DND-41 (cell line): ENCODE measurements around the gene CTSG.
"Not testable (repeated sequence)": the region's sequence is repeated elsewhere in the genome, so short reads cannot be mapped to it uniquely, and the experiment has no call there.

Experiments
- ATAC-seq: fragments of 200-7000 bp; cut with Tn5 transposase; 3 replicates; pipeline ENCODE4 v1.9.1; 2021; ENCODE audit warnings: low read depth; ENCODE audit not compliant: insufficient read depth
- DNase-seq: peaks from one replicate; pipeline ENCODE4 v3.0.0-alpha.2; 2020
- H2AFZ ChIP-seq: 2 replicates; pipeline ENCODE4 v1.6.0; 2012; ENCODE audit warnings: low read depth, low read length
- H3K27ac ChIP-seq: 2 replicates; pipeline ENCODE4 v1.5.1; 2012; ENCODE audit warnings: low read length, inconsistent platforms
- H3K27me3 ChIP-seq: fragments of 200-600 bp; sonication (generic); 2 replicates; pipeline ENCODE4 v1.6.0; 2012; ENCODE audit warnings: low read length, mild to moderate bottlenecking, inconsistent platforms; ENCODE audit not compliant: insufficient read depth, poor library complexity
- H3K36me3 ChIP-seq: 2 replicates; pipeline ENCODE4 v1.5.1; 2012; ENCODE audit warnings: low read length, inconsistent platforms; ENCODE audit not compliant: insufficient read depth
- H3K4me1 ChIP-seq: 2 replicates; pipeline ENCODE4 v1.5.1; 2012; ENCODE audit warnings: mild to moderate bottlenecking, low read length; ENCODE audit not compliant: insufficient read depth
- H3K4me2 ChIP-seq: 2 replicates; pipeline ENCODE4 v1.6.0; 2012; ENCODE audit warnings: mild to moderate bottlenecking, moderate library complexity, low read length, inconsistent platforms; ENCODE audit not compliant: insufficient read depth
- H3K4me3 ChIP-seq, 2 experiments: fragments of 200-600 bp in 1 of 2; shearing (Covaris generic) in 1 of 2; 2 replicates each; pipeline ENCODE4 v1.5.1; 2012 to 2016; ENCODE audit warnings: inconsistent platforms in 2 of 2, low read length in 2 of 2, mild to moderate bottlenecking in 2 of 2, low read depth in 1 of 2, moderate library complexity in 1 of 2
- H3K79me2 ChIP-seq: 2 replicates; pipeline ENCODE4 v1.6.0; 2012; ENCODE audit warnings: low read length, inconsistent platforms; ENCODE audit not compliant: insufficient read depth
- H3K9ac ChIP-seq: 2 replicates; pipeline ENCODE4 v1.6.0; 2012; ENCODE audit warnings: low read depth, mild to moderate bottlenecking, inconsistent platforms, low read length, moderate library complexity
- H3K9me3 ChIP-seq: 2 replicates; pipeline ENCODE4 v1.5.1; 2012; ENCODE audit warnings: low read length, moderate library complexity, mild to moderate bottlenecking, inconsistent platforms; ENCODE audit not compliant: insufficient read depth, severe bottlenecking
- H4K20me1 ChIP-seq: 2 replicates; pipeline ENCODE4 v1.6.0; 2012; ENCODE audit warnings: low read length; ENCODE audit not compliant: insufficient read depth
- EZH2 ChIP-seq: IDR thresholded peaks from 3 replicates; pipeline ENCODE4 v1.6.1; 2012; ENCODE audit warnings: borderline replicate concordance, low read depth, mild to moderate bottlenecking, moderate library complexity, low read length, inconsistent platforms; ENCODE audit not compliant: severe bottlenecking
- TF ChIP-seq, protein P1 (sequence below): IDR thresholded peaks from 2 replicates; pipeline ENCODE4 v1.5.1; 2012; ENCODE audit warnings: borderline replicate concordance, low read length, moderate library complexity, mild to moderate bottlenecking; ENCODE audit not compliant: poor library complexity, severe bottlenecking; ENCODE audit errors: extremely low read depth

CTSG gene

DNA sequence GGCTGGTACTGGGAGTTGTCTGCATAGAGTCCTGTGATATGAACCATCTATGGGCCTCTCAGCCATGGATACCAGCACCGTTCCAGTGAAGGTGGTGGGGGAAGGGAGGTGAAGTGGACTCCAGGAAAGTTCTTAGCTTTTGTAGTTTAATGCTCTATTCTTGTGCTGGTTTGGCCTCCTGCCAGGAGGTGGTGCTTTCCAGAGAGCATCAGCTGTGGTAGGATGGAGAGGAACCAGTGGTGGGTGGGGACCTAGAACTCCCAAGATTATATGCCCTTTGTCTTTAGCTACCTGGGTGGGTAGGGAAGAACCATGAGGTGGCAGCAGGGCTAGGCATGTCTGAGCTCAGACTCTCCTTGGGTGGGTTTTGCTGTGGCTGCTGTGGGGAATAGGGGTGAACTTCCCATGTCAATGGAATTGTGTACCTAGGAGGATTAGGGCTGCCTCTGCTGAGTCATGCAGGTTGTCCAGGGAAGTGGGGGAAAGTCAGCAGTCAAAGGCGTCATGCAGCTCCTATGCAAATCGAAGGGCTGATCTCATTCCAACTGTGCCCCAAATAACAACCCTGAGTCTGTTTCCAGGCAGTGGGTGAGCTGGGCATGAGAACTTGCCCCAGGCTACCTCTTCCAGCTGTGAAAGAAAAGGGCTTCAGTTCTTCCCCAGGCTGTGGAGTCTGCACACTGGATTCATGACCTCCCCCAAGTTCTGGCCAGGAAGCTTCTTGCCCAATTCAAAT lies 19.2 kb upstream of the CTSG start:
- Histone ChIP-seq H2AFZ (no peak overlapping the region), H3K27ac (no peak overlapping the region), H3K9me3 (peaks cover 3% of the 10 kb centered on the region), H4K20me1 (no peaks in the 10 kb centered on the region), H3K4me2 (no peak overlapping the region), H3K9ac (no peak overlapping the region), H3K4me1 (no peaks in the 10 kb centered on the region), H3K36me3 (no peaks in the 10 kb centered on the region), H3K4me3 (no peak overlapping the region), H3K79me2 (no peaks in the 10 kb centered on the region), H3K27me3 (no peaks in the 10 kb centered on the region)
- TF ChIP-seq, protein P1, sequence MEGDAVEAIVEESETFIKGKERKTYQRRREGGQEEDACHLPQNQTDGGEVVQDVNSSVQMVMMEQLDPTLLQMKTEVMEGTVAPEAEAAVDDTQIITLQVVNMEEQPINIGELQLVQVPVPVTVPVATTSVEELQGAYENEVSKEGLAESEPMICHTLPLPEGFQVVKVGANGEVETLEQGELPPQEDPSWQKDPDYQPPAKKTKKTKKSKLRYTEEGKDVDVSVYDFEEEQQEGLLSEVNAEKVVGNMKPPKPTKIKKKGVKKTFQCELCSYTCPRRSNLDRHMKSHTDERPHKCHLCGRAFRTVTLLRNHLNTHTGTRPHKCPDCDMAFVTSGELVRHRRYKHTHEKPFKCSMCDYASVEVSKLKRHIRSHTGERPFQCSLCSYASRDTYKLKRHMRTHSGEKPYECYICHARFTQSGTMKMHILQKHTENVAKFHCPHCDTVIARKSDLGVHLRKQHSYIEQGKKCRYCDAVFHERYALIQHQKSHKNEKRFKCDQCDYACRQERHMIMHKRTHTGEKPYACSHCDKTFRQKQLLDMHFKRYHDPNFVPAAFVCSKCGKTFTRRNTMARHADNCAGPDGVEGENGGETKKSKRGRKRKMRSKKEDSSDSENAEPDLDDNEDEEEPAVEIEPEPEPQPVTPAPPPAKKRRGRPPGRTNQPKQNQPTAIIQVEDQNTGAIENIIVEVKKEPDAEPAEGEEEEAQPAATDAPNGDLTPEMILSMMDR: no peak
- TF ChIP-seq EZH2: no peak
- DNase-seq: no peak
- ATAC-seq: no peak

DNA sequence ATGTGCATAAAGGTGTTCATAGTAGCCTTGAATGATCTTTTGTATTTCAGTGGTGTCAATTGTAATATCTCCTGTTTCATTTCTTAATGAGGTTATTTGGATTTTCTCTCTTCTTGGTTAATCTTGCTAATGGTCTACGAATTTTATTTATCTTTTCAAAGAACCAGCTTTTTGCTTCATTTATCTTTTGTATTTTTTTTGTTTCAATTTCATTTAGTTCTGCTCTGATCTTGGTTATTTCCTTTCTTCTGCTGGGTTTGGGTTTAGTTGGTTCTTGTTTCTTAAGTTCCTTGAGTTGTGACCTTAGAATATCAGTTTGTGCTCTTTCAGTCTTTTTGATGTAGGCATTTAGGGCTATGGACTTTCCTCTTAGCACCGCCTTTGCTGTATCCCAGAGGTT lies 15.0 kb upstream of the CTSG start:
- not testable (repeated sequence) for ATAC-seq, H3K4me3 ChIP-seq, H2AFZ ChIP-seq, H3K4me1 ChIP-seq, DNase-seq, H3K79me2 ChIP-seq, H4K20me1 ChIP-seq, H3K9ac ChIP-seq, H3K27ac ChIP-seq, H3K27me3 ChIP-seq, H3K9me3 ChIP-seq, H3K36me3 ChIP-seq, H3K4me2 ChIP-seq

DNA sequence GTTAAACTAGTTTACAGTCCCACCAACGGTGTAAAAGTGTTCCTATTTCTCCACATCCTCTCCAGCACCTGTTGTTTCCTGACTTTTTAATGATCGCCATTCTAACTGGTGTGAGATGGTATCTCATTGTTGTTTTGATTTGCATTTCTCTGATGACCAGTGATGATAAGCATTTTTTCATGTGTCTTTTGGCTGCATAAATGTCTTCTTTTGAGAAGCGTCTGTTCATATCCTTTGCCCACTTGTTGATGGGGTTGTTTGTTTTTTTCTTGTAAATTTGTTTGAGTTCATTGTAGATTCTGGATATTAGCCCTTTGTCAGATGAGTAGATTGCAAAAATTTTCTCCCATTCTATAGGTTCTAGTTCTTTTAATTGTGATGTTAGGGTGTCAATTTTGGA lies 8.4 kb upstream of the CTSG start:
- H3K4me1 ChIP-seq, H3K9ac ChIP-seq, H3K4me3 ChIP-seq, H3K79me2 ChIP-seq, H3K36me3 ChIP-seq, H3K9me3 ChIP-seq, H3K4me2 ChIP-seq, H3K27ac ChIP-seq, DNase-seq, H4K20me1 ChIP-seq, ATAC-seq, H2AFZ ChIP-seq, H3K27me3 ChIP-seq: not testable (repeated sequence)

DNA sequence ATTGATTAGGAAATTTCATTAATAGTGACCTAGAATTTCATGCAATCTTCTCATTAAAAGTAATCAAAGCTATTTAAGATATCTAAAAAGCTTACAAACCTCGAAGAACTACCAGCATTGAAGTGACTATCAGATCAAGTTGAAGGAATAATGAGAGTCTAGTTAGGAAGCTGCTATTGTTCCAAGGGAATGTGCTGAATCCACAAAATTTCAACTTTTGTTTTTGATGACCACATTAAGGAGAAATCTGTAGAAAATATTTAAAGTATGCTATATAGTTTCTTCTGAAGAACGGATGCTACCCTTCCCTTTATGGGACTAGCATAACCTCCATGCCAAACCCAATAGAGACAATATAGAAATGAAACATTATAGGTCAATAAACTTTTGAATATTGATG lies 2.5 kb upstream of the CTSG start:
- Histone ChIP-seq H3K4me3 (no peak overlapping the region), H3K4me2 (no peak overlapping the region), H3K27ac (no peak overlapping the region), H4K20me1 (no peaks in the 10 kb centered on the region), H2AFZ (no peak overlapping the region), H3K9ac (no peak overlapping the region), H3K27me3 (no peaks in the 10 kb centered on the region), H3K36me3 (no peaks in the 10 kb centered on the region), H3K79me2 (no peaks in the 10 kb centered on the region), H3K9me3 (no peaks in the 10 kb centered on the region), H3K4me1 (peaks cover 7% of the 10 kb centered on the region)
- TF ChIP-seq, protein P1: no peak
- TF ChIP-seq EZH2: no peak
- ATAC-seq: no peak
- DNase-seq: no peak
